GM21717 (cell line): Measurements from ENCODE around the gene SHANK1.
"Not testable (repeated sequence)": the region's sequence is repeated elsewhere in the genome, so short reads cannot be mapped to it uniquely, and the experiment has no call there.

Experiments used
- ATAC-seq: cut with Tn5 transposase; IDR thresholded peaks from one replicate; pipeline ENCODE4 v1.9.1; 2021; ENCODE audit warnings: mild to moderate bottlenecking, moderate library complexity; ENCODE audit not compliant: unreplicated experiment

SHANK1 gene

GRCh38 chr19:50719566-50719965 is at the start of gene SHANK1:
TSS of gene SHANK1 (minus strand) at chr19:50719802. CDS start at chr19:50716919, 2,883 bp downstream.
- no peak for ATAC-seq

- ATAC-seq, result no peak
Measured at GRCh38 chr19:50768277-50768676, 48.7 kb upstream of the SHANK1 start.

GRCh38 chr19:50767263-50767662 is 47.7 kb upstream of the SHANK1 start:
- ATAC-seq, result not testable (repeated sequence)

- ATAC-seq, result not testable (repeated sequence)
Measured at GRCh38 chr19:50766746-50767145, 47.1 kb upstream of the SHANK1 start.

GRCh38 chr19:50764409-50764808 is 44.8 kb upstream of the SHANK1 start:
- no peak for ATAC-seq

GRCh38 chr19:50763521-50763920 is 43.9 kb upstream of the SHANK1 start:
- ATAC-seq, result not testable (repeated sequence)

- ATAC-seq, result not testable (repeated sequence)
Measured at GRCh38 chr19:50761501-50761900, 41.9 kb upstream of the SHANK1 start.

- no peak for ATAC-seq
Measured at GRCh38 chr19:50759886-50760285, 40.3 kb upstream of the SHANK1 start.

- not testable (repeated sequence) for ATAC-seq
Measured at GRCh38 chr19:50759076-50759475, 39.5 kb upstream of the SHANK1 start.

- ATAC-seq, result not testable (repeated sequence)
Measured at GRCh38 chr19:50757624-50758023, 38.0 kb upstream of the SHANK1 start.

- not testable (repeated sequence) for ATAC-seq
Measured at GRCh38 chr19:50756244-50756643, 36.6 kb upstream of the SHANK1 start.

- no peak for ATAC-seq
Measured at GRCh38 chr19:50753879-50754278, 34.3 kb upstream of the SHANK1 start.

- no peak for ATAC-seq
Measured at GRCh38 chr19:50750010-50750409, 30.4 kb upstream of the SHANK1 start.

GRCh38 chr19:50749490-50749889 is 29.9 kb upstream of the SHANK1 start:
- ATAC-seq, result no peak

- not testable (repeated sequence) for ATAC-seq
Measured at GRCh38 chr19:50747141-50747540, 27.5 kb upstream of the SHANK1 start.

- ATAC-seq, result no peak
Measured at GRCh38 chr19:50745221-50745620, 25.6 kb upstream of the SHANK1 start.

GRCh38 chr19:50743537-50743936 is 23.9 kb upstream of the SHANK1 start:
- ATAC-seq, result no peak

- no peak for ATAC-seq
Measured at GRCh38 chr19:50741179-50741933, 21.8 kb upstream of the SHANK1 start.

- ATAC-seq, result no peak
Measured at GRCh38 chr19:50739914-50740426, 20.4 kb upstream of the SHANK1 start.

GRCh38 chr19:50739132-50739913 is 19.7 kb upstream of the SHANK1 start:
- no peak for ATAC-seq

GRCh38 chr19:50736338-50736737 is 16.7 kb upstream of the SHANK1 start:
- no peak for ATAC-seq

GRCh38 chr19:50735869-50736268 is 16.3 kb upstream of the SHANK1 start:
- ATAC-seq, result no peak
